Right lung (tissue), 5 donors: ENCODE measurements around the gene GCN1. TPM values are rescaled to one million over a fixed set of nuclear protein-coding genes. Genes with fewer than 3 reads are reported as not detected.
A peak's percentile ranks its signal among the peaks of the same experiment; 100 is the strongest.

Source experiments
- DNase-seq, 2 donors: peaks; one replicate each; pipeline ENCODE4 v3.0.0-alpha.2; 2013
- polyA plus RNA-seq, 5 donors: library from polyadenylated mRNA; unstranded; fragments of 120-200 nt; gene quantifications; one replicate each; pipeline versions ENCODE4 v1.2.1 to v1.2.3, GENCODE V29; 2013; ENCODE audit warnings: inconsistent platforms in 1 of 5, low replicate concordance in 1 of 5; ENCODE audit not compliant: insufficient read length in 5 of 5, insufficient read depth in 1 of 5

GCN1 gene
- polyA plus RNA-seq, 5 donors, result 40.0 to 58.9 (median 50.0) TPM

GRCh38 chr12:120093592-120094355 lies 100.7 kb downstream of the GCN1 start:
- no peak for DNase-seq

- no peak for DNase-seq
Observed at GRCh38 chr12:120093336-120093591, 101.3 kb downstream of the GCN1 start.

- no peak for DNase-seq
Observed at GRCh38 chr12:120092551-120093335, 101.8 kb downstream of the GCN1 start.

GRCh38 chr12:120091371-120092090 lies 103.0 kb downstream of the GCN1 start:
- DNase-seq, result no peak

GRCh38 chr12:120090626-120091295 lies 103.8 kb downstream of the GCN1 start:
- DNase-seq, result no peak

GRCh38 chr12:120090206-120090605 lies 104.3 kb downstream of the GCN1 start:
- no peak for DNase-seq

- no peak for DNase-seq
Observed at GRCh38 chr12:120089796-120090195, 104.7 kb downstream of the GCN1 start.

GRCh38 chr12:120089105-120089504 lies 105.4 kb downstream of the GCN1 start:
- no peak for DNase-seq

- DNase-seq, result peak; percentile 94 to 96
Observed at GRCh38 chr12:120086801-120087621, 107.5 kb downstream of the GCN1 start.

GRCh38 chr12:120085920-120086645 lies 108.4 kb downstream of the GCN1 start:
- DNase-seq, result no peak

- DNase-seq, result no peak
Observed at GRCh38 chr12:120081641-120082040, 112.9 kb downstream of the GCN1 start.

- no peak for DNase-seq
Observed at GRCh38 chr12:120079411-120080400, 114.8 kb downstream of the GCN1 start.

GRCh38 chr12:120078868-120079267 lies 115.6 kb downstream of the GCN1 start:
- DNase-seq, result no peak

- DNase-seq, result no peak
Observed at GRCh38 chr12:120077260-120077659, 117.3 kb downstream of the GCN1 start.

Other genes starting within 250 kb of the GCN1 start
- gene BICDL1, start 205.5 kb downstream of the GCN1 start, polyA plus RNA-seq, result 1 to 10 TPM; 1.6 to 4.0 (median 2.8) TPM
- 10 to 100 TPM; 32.9 to 42.9 (median 35.5) TPM for gene RAB35, start 78.0 kb downstream of the GCN1 start, polyA plus RNA-seq
- gene RPLP0, start 6.4 kb upstream of the GCN1 start, polyA plus RNA-seq, result 1,000 to 10,000 TPM; 3,371 to 3,973 (median 3,732) TPM
- gene PXN, start 71.0 kb upstream of the GCN1 start, polyA plus RNA-seq, result 10 to 100 TPM; 48.6 to 74.2 (median 65.0) TPM
- gene RNU4-2, start 97.2 kb upstream of the GCN1 start, polyA plus RNA-seq, result 1 to 10 TPM in 1 of 5 donors, under 1 TPM in 1, not detected in 3; 0.94 to 1.4 TPM
- not detected for gene RNU4-1, start 98.5 kb upstream of the GCN1 start, polyA plus RNA-seq
- 1 to 10 TPM; 2.5 to 4.7 (median 2.9) TPM for gene SIRT4, start 107.6 kb upstream of the GCN1 start, polyA plus RNA-seq
- gene PLA2G1B, start 133.1 kb upstream of the GCN1 start, polyA plus RNA-seq, result 1 to 10 TPM in 3 of 5 donors, under 1 TPM in 2; 0.87 to 2.7 (median 2.0) TPM
- gene MSI1, start 174.4 kb upstream of the GCN1 start, polyA plus RNA-seq, result 10 to 100 TPM; 11.2 to 18.8 (median 16.4) TPM
- 100 to 1,000 TPM; 209 to 279 (median 221) TPM for gene COX6A1, start 243.4 kb upstream of the GCN1 start, polyA plus RNA-seq